Measurements from ENCODE around the gene MAP3K21.

DNA sequence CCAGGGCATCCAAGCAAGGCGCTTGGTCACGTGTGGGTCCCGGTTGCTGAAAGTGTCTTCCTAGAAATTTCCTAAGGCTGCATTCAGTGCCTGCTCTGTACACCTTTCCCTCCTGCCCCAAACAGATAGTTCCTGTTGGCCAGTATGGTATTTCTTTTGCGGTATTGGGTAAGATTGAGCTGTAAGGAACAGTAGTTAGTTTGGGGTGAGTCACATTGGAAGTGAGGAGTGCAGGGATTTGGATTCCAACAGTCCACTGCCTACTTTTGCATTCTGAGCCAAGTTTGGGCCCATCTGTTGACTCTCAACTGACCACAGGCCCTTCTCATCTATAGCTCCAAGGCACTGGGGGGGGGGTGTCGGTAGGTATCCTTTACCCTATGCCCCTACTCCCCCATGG, 83.4 kb downstream of the MAP3K21 start:
- TF ChIP-seq, protein P1, sequence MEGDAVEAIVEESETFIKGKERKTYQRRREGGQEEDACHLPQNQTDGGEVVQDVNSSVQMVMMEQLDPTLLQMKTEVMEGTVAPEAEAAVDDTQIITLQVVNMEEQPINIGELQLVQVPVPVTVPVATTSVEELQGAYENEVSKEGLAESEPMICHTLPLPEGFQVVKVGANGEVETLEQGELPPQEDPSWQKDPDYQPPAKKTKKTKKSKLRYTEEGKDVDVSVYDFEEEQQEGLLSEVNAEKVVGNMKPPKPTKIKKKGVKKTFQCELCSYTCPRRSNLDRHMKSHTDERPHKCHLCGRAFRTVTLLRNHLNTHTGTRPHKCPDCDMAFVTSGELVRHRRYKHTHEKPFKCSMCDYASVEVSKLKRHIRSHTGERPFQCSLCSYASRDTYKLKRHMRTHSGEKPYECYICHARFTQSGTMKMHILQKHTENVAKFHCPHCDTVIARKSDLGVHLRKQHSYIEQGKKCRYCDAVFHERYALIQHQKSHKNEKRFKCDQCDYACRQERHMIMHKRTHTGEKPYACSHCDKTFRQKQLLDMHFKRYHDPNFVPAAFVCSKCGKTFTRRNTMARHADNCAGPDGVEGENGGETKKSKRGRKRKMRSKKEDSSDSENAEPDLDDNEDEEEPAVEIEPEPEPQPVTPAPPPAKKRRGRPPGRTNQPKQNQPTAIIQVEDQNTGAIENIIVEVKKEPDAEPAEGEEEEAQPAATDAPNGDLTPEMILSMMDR (IDR thresholded peaks at IDR 0.05): no peak
- TF ChIP-seq POLR2A (IDR thresholded peaks at IDR 0.05): no peak

Measured in stomach (tissue), 4 donors.